Thymus (tissue), 11 donors: ENCODE results near the gene GPR176. TPM values are rescaled to one million over a fixed set of nuclear protein-coding genes. Genes with fewer than 3 reads are reported as not detected.
A peak's percentile ranks its signal among the peaks of the same experiment; 100 is the strongest.

Experiments
- DNase-seq, 9 donors: peaks; one replicate each; pipeline ENCODE4 v3.0.0-alpha.2; 2013; ENCODE audit warnings: low spot score in 9 of 9, low read depth in 6 of 9, missing footprints in 1 of 9
- H3K27ac ChIP-seq, 2 donors: one replicate each; pipeline ENCODE4 v1.5.1; 2013; ENCODE audit warnings: control low read depth in 1 of 2, low read depth in 1 of 2, low read length in 1 of 2, mild to moderate bottlenecking in 1 of 2, moderate library complexity in 1 of 2
- H3K27me3 ChIP-seq, 2 donors: one replicate each; pipeline ENCODE4 v1.5.1; 2013; ENCODE audit warnings: low read length in 1 of 2; ENCODE audit not compliant: control insufficient read depth in 2 of 2, insufficient read depth in 1 of 2
- H3K36me3 ChIP-seq, 2 donors: one replicate each; pipeline ENCODE4 v1.5.1; 2013; ENCODE audit warnings: low read length in 1 of 2, mild to moderate bottlenecking in 1 of 2, moderate library complexity in 1 of 2; ENCODE audit not compliant: control insufficient read depth in 2 of 2, insufficient read depth in 2 of 2
- H3K4me1 ChIP-seq, 2 donors: one replicate each; pipeline ENCODE4 v1.5.1; 2013; ENCODE audit warnings: low read length in 2 of 2; ENCODE audit not compliant: control insufficient read depth in 2 of 2, insufficient read depth in 2 of 2
- H3K4me3 ChIP-seq, 2 donors: one replicate each; pipeline ENCODE4 v1.5.1; 2013; ENCODE audit warnings: low read length in 2 of 2, control low read depth in 1 of 2, mild to moderate bottlenecking in 1 of 2
- H3K9me3 ChIP-seq, 2 donors: one replicate each; pipeline ENCODE4 v1.5.1; 2013; ENCODE audit warnings: low read length in 1 of 2, mild to moderate bottlenecking in 1 of 2; ENCODE audit not compliant: control insufficient read depth in 2 of 2, insufficient read depth in 1 of 2
- WGBS: extraction: QIAGEN DNeasy Blood & Tissue Kit; methylation state at CpG from one replicate; pipeline ENCODE4 v1.1.7; 2013; 5-methylcytosine and 5-hydroxymethylcytosine counted together
- polyA plus RNA-seq: library from polyadenylated mRNA; stranded (reverse); fragments of 200-250 nt; gene quantifications from one replicate; pipeline ENCODE4 v1.2.3, GENCODE V29; 2013
- total RNA-seq: library from RNA; stranded (reverse); fragments of 120-200 nt; gene quantifications from one replicate; pipeline ENCODE4 v1.2.4, GENCODE V29; 2013
- donor health status: healthy.

GPR176 gene
- total and polyA plus RNA-seq, 2 donors, result 2.9 to 3.5 TPM

DNA sequence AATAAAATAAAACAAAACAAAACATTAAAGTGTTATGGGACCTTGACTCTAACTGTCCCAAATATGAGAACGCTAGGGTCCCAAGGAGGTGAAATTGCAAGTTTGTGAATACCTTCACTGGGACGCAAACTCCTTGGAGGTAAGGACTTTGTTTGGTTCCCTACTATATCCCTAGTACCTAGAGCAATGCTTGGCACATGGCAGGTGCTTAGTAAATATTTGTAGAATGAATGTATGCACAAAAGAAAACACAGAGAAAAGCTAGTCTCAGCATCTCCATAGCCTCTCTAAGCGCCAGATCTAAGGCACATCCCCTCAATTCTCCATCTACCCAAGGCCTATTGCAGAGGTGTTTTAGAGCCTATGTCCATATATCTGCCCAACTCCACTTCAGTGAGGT, 30.5 kb downstream of the GPR176 start:
- Histone ChIP-seq H3K36me3 (no peaks in the 10 kb centered on the region), H3K27me3 (no peaks in the 10 kb centered on the region), H3K27ac (no peak overlapping the region), H3K4me1 (no peaks in the 10 kb centered on the region), H3K9me3 (no peaks in the 10 kb centered on the region), H3K4me3 (no peak overlapping the region)
- over 99% methylated on average over 3 of the region's 3 CpGs for WGBS
- no peak for DNase-seq

DNA sequence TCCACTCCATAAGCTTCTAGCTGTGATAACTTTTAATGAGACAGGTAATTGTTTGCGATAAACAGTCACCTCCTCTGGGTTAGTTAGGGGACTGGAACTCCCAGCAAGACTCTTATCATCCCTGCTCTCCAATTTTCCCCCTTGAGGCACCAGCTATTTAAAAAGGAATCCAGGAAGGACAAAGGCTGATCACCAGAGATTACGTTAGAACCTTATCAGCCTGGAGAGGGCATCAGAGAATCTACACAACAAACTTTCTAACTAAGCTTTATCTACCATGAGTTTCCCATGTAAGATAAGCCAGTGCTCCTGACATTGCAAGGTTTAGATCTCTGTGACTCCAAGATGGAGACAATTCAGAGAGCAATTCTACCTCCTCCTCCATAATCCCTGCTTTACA, 31.3 kb downstream of the GPR176 start:
- WGBS, result 92% methylated on average over 2 of the region's 2 CpGs

DNA sequence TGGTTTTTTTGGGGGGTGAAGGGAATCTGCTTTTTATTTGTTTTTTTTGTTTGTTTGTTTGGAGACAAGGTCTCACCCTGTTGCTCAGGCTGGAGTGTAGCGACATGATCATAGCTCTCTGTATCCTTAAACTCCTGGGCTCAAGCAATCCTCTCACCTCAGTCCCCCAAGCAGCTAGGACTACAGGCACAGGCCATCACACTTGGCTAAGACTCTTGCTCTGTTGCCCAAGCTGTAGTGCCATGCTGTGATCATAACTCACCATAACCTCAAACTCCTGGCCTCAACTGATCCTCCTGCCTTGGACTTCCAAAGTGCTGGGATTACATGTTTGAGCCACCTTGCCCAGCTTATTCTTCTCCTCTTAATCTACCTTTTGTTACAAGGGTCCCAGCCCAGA, 31.8 kb downstream of the GPR176 start:
- H3K27ac ChIP-seq, result no peak overlapping the region
- 100% methylated on average over 1 of the region's 1 CpG for WGBS
- H3K4me3 ChIP-seq, result no peak overlapping the region
- DNase-seq, result no peak
- H3K9me3 ChIP-seq, result no peaks in the 10 kb centered on the region
- no peaks in the 10 kb centered on the region for H3K27me3 ChIP-seq
- no peaks in the 10 kb centered on the region for H3K36me3 ChIP-seq
- H3K4me1 ChIP-seq, result no peaks in the 10 kb centered on the region

More for the DNA sequence above, 31.3 kb downstream of the GPR176 start:
- Histone ChIP-seq H3K9me3 (no peaks in the 10 kb centered on the region), H3K27me3 (no peaks in the 10 kb centered on the region), H3K36me3 (no peaks in the 10 kb centered on the region), H3K27ac (no peak overlapping the region), H3K4me3 (no peak overlapping the region), H3K4me1 (no peaks in the 10 kb centered on the region)
- no peak for DNase-seq

DNA sequence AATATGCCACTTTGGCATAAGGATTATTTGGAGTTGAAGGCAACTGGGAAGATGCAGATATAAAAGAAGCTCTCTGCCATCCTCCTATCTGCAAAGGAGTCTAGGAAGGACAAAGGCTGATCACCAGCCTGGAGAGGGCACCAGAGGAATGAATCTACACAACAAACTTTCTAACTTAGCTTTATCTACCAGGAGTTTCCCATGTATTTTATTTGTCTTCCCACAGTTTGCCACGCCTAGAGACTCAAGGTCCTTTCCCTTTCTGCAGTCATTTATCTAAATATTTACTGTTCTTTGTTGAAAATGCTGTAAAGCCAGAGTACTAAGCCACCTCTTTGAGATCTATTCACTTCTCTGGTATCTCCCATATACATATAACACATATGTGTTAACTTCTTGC, 32.2 kb downstream of the GPR176 start:
- no peak overlapping the region for H3K27ac ChIP-seq
- no peaks in the 10 kb centered on the region for H3K27me3 ChIP-seq
- H3K4me1 ChIP-seq, result no peaks in the 10 kb centered on the region
- WGBS, result 57% methylated on average over 1 of the region's 1 CpG
- no peak overlapping the region for H3K4me3 ChIP-seq
- DNase-seq, result peak in 3 of 9 donors; percentile 5 to 28 (median 14)
- no peaks in the 10 kb centered on the region for H3K36me3 ChIP-seq
- no peaks in the 10 kb centered on the region for H3K9me3 ChIP-seq

DNA sequence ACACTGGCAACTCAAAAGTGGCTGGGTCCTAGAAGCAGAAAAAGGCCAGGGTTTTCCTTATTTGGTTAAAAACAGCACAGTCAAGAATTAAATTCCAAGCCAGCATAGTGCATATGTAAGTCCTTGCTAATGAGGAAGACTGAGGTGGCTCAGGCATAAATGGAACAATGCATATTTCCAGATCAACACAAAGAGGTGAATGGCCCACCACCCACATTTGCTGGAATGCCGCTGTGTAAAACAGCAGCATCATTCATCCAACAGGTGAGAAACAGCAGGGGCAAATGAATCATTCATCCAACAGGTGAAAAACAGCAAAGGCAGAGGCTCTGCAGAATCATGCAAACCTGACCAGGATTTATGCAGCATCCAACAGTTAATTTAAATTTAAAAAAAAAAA, 32.9 kb downstream of the GPR176 start:
- no peak for DNase-seq
- no peaks in the 10 kb centered on the region for H3K9me3 ChIP-seq
- 89% methylated on average over 1 of the region's 1 CpG for WGBS
- no peaks in the 10 kb centered on the region for H3K36me3 ChIP-seq
- H3K27ac ChIP-seq, result no peak overlapping the region
- H3K27me3 ChIP-seq, result no peaks in the 10 kb centered on the region
- no peak overlapping the region for H3K4me3 ChIP-seq
- no peaks in the 10 kb centered on the region for H3K4me1 ChIP-seq

DNA sequence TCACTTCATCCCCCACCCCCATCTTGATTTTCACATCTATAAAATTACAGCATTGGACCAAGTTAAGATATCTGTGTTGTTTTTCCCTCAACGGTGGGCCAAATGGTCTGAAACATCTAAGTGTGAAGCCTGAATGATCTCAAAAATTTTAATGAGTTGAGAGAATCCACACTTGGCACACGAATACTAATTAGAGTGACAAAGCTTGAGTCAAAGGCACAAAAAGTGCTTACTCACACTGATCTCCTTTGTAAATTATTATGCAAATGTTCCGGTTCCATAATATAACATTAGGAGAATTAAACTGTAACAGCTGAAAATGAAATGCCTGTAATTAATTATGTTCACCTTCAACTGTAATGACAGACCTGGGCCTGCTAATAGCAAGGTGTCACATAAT, 33.6 kb downstream of the GPR176 start:
- no peaks in the 10 kb centered on the region for H3K36me3 ChIP-seq
- H3K4me1 ChIP-seq, result no peaks in the 10 kb centered on the region
- no peak for DNase-seq
- no peaks in the 10 kb centered on the region for H3K27me3 ChIP-seq
- H3K9me3 ChIP-seq, result no peaks in the 10 kb centered on the region
- H3K27ac ChIP-seq, result no peak overlapping the region
- H3K4me3 ChIP-seq, result no peak overlapping the region
- WGBS, result 84% methylated on average over 3 of the region's 3 CpGs

DNA sequence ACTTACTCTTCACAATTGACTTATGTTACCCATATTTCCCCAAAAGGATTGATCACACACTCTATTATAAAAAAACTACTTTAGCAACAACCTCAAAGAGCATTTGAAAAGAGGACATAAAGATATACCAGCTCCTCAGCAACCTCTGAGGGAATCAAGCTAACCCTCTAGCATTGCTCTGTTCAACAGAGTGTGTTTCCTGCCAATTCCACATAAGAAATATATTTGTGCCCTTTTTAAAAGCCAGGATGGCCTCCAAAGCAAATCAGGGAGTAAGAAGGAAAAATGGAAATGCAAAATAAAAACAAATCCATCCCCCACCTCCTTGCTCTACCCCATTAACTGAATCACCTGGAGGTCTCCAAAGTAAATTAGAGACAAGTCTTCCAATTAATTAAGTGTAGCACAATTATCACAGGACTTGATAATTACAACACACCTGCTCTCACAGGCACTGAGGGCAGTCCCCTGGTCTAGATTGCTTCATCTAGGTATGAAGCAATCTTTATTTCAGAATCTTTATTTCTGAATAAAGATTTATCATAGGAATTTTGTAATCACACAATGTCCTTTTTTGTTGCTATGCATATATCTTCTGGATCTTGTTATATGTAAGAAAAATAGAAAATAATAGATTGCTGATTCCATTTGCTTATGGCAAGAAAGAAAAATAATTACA, 34.8 kb downstream of the GPR176 start:
- H3K4me3 ChIP-seq, result no peak overlapping the region

GRCh38 chr15:39884351-39884750, 35.7 kb downstream of the GPR176 start:
- no peaks in the 10 kb centered on the region for H3K4me1 ChIP-seq
- DNase-seq, result no peak
- no peaks in the 10 kb centered on the region for H3K9me3 ChIP-seq
- H3K27ac ChIP-seq, result no peak overlapping the region
- H3K27me3 ChIP-seq, result no peaks in the 10 kb centered on the region
- no peak overlapping the region for H3K4me3 ChIP-seq
- no peaks in the 10 kb centered on the region for H3K36me3 ChIP-seq

More for the DNA sequence above, 34.8 kb downstream of the GPR176 start:
- Histone ChIP-seq H3K9me3 (no peaks in the 10 kb centered on the region), H3K27ac (no peak overlapping the region), H3K4me1 (no peaks in the 10 kb centered on the region), H3K27me3 (no peaks in the 10 kb centered on the region), H3K36me3 (no peaks in the 10 kb centered on the region)
- no peak for DNase-seq

DNA sequence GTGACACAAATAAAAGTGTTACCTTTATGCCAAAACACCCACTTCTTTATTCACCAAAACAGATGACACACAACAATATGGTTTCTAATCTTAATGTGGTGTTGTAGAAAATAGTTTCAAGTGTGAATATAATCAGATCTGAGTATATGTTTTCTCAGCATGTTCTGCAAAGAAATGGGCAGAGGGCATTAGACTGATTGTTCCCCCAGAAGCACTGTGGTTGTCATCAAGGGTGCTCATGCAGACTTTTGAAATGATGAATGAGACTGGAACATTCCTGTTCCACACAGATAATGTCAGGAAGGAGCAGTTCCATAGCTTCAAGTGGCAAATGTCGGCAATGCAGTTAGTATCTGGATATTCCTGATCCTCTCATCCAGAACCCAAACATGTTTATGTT, 37.5 kb downstream of the GPR176 start:
- Histone ChIP-seq H3K27me3 (no peaks in the 10 kb centered on the region), H3K4me1 (no peaks in the 10 kb centered on the region), H3K4me3 (no peak overlapping the region), H3K27ac (no peak overlapping the region), H3K9me3 (no peaks in the 10 kb centered on the region), H3K36me3 (no peaks in the 10 kb centered on the region)
- no peak for DNase-seq
- 100% methylated on average over 1 of the region's 1 CpG for WGBS

- no peak for DNase-seq
- Histone ChIP-seq H3K27ac (no peak overlapping the region), H3K4me1 (no peaks in the 10 kb centered on the region), H3K27me3 (no peaks in the 10 kb centered on the region), H3K4me3 (no peak overlapping the region), H3K9me3 (no peaks in the 10 kb centered on the region), H3K36me3 (no peaks in the 10 kb centered on the region)
- WGBS, result 98% methylated on average over 1 of the region's 1 CpG
These were observed 38.3 kb downstream of the GPR176 start for GRCh38 chr15:39881790-39882189.
